HEK293 (cell line): ENCODE measurements around the gene PIK3AP1.

ENCODE experiments used
- CTCF ChIA-PET: fragments of 350-600 bp; formaldehyde crosslinking; extraction: SDS; loops from one replicate; lab custom pipeline; 2021; ENCODE audit warnings: antibody characterized with exemption; lab: Yijun Ruan, JAX
- POLR2A ChIA-PET: fragments of 300-600 bp; formaldehyde crosslinking; extraction: SDS; loops from one replicate; lab custom pipeline; 2020; ENCODE audit warnings: antibody characterized with exemption, inconsistent platforms; lab: Yijun Ruan, JAX
- H3K27ac ChIP-seq: fragments of 200-500 bp; sonication (Bioruptor generic); 2 replicates; pipeline ENCODE4 v1.5.1; 2014; ENCODE audit warnings: low read depth, low read length, control low read depth, inconsistent platforms; ENCODE audit errors: extremely low read depth
- H3K36me3 ChIP-seq, 2 experiments: fragments of 200-500 bp in 1 of 2; sonication (Bioruptor generic) in 1 of 2; 1 replicate in 1 of 2; 2 replicates in 1 of 2; pipeline ENCODE4 v1.5.1; 2014 to 2017; ENCODE audit warnings: inconsistent platforms in 2 of 2, low read length in 2 of 2; ENCODE audit not compliant: control insufficient read depth in 2 of 2, insufficient read depth in 1 of 2
- H3K4me1 ChIP-seq: fragments of 200-500 bp; sonication (Bioruptor generic); 2 replicates; pipeline ENCODE4 v1.5.1; 2014; ENCODE audit warnings: mild to moderate bottlenecking, low read length, inconsistent platforms; ENCODE audit not compliant: control insufficient read depth, insufficient read depth
- H3K4me3 ChIP-seq: 2 replicates; pipeline ENCODE4 v1.5.1; 2011; ENCODE audit warnings: low read depth, mild to moderate bottlenecking, control low read depth, low read length, moderate library complexity
- H3K9me3 ChIP-seq: fragments of 200-500 bp; sonication (Bioruptor generic); 2 replicates; pipeline ENCODE4 v1.5.1; 2014; ENCODE audit warnings: low read depth, low read length, inconsistent platforms; ENCODE audit not compliant: control insufficient read depth, insufficient read depth
- GLI4 ChIP-seq: fragments of 450-650 bp; formaldehyde crosslinking; IDR thresholded peaks from 2 replicates; pipeline ENCODE4 v1.5.1; 2016; ENCODE audit warnings: missing biosample characterization, missing genetic modification characterization
- HOXD13 ChIP-seq: sonication (generic); formaldehyde crosslinking; IDR thresholded peaks from 2 replicates; pipeline ENCODE4 v1.8.0; 2022; ENCODE audit warnings: missing genetic modification reagents, borderline replicate concordance
- INSM2 ChIP-seq: fragments of 450-650 bp; formaldehyde crosslinking; IDR thresholded peaks from 2 replicates; pipeline ENCODE4 v1.5.1; 2016; ENCODE audit warnings: missing biosample characterization, missing genetic modification characterization
- KLF8 ChIP-seq: fragments of 450-650 bp; formaldehyde crosslinking; IDR thresholded peaks from 2 replicates; pipeline ENCODE4 v1.5.1; 2016; ENCODE audit warnings: missing biosample characterization, missing genetic modification characterization
- KLF9 ChIP-seq: fragments of 450-650 bp; formaldehyde crosslinking; IDR thresholded peaks from 2 replicates; pipeline ENCODE4 v1.5.1; 2016; ENCODE audit warnings: missing biosample characterization, missing genetic modification characterization, low read depth
- REST ChIP-seq: fragments of 450-650 bp; formaldehyde crosslinking; IDR thresholded peaks from 2 replicates; pipeline ENCODE4 v1.5.1; 2016; ENCODE audit warnings: missing biosample characterization, missing genetic modification characterization
- YY2 ChIP-seq: fragments of 450-650 bp; formaldehyde crosslinking; IDR thresholded peaks from 2 replicates; pipeline ENCODE4 v1.5.1; 2016; ENCODE audit warnings: missing biosample characterization, missing genetic modification characterization
- ZBTB1 ChIP-seq: fragments of 450-650 bp; formaldehyde crosslinking; IDR thresholded peaks from 2 replicates; pipeline ENCODE4 v1.5.1; 2016; ENCODE audit warnings: missing biosample characterization, missing genetic modification characterization
- ZBTB17 ChIP-seq: fragments of 450-650 bp; formaldehyde crosslinking; IDR thresholded peaks from 2 replicates; pipeline ENCODE4 v1.5.1; 2016; ENCODE audit warnings: missing biosample characterization, missing genetic modification characterization
- ZBTB21 ChIP-seq: fragments of 450-650 bp; formaldehyde crosslinking; IDR thresholded peaks from 2 replicates; pipeline ENCODE4 v1.5.1; 2017; ENCODE audit warnings: missing biosample characterization, missing genetic modification characterization
- ZBTB26 ChIP-seq: fragments of 450-650 bp; formaldehyde crosslinking; optimal IDR thresholded peaks from 2 replicates; pipeline ENCODE3; 2016; ENCODE audit warnings: missing biosample characterization, mild to moderate bottlenecking, missing genetic modification characterization
- ZBTB7A ChIP-seq: fragments of 450-650 bp; formaldehyde crosslinking; IDR thresholded peaks from 2 replicates; pipeline ENCODE4 v1.5.1; 2016; ENCODE audit warnings: low read depth, missing biosample characterization, missing genetic modification characterization
- ZFP3 ChIP-seq: fragments of 450-650 bp; formaldehyde crosslinking; IDR thresholded peaks from 2 replicates; pipeline ENCODE4 v1.5.1; 2016; ENCODE audit warnings: low read depth, missing biosample characterization, missing genetic modification characterization
- ZNF140 ChIP-seq: fragments of 450-650 bp; formaldehyde crosslinking; IDR thresholded peaks from 2 replicates; pipeline ENCODE4 v1.5.1; 2016; ENCODE audit warnings: missing biosample characterization, missing genetic modification characterization
- ZNF146 ChIP-seq: fragments of 450-650 bp; formaldehyde crosslinking; IDR thresholded peaks from 2 replicates; pipeline ENCODE4 v1.5.1; 2016; ENCODE audit warnings: missing biosample characterization, missing genetic modification characterization
- ZNF184 ChIP-seq: fragments of 450-650 bp; IDR thresholded peaks from 2 replicates; pipeline ENCODE4 v1.5.1; 2018; ENCODE audit warnings: missing biosample characterization, mild to moderate bottlenecking, missing genetic modification characterization
- ZNF214 ChIP-seq: fragments of 450-650 bp; formaldehyde crosslinking; IDR thresholded peaks from 2 replicates; pipeline ENCODE4 v1.5.1; 2017; ENCODE audit warnings: missing biosample characterization, mild to moderate bottlenecking, missing genetic modification characterization, borderline replicate concordance
- ZNF221 ChIP-seq: fragments of 450-650 bp; formaldehyde crosslinking; IDR thresholded peaks from 2 replicates; pipeline ENCODE4 v1.5.1; 2017; ENCODE audit warnings: missing biosample characterization, missing genetic modification characterization, borderline replicate concordance
- ZNF280D ChIP-seq: fragments of 450-650 bp; formaldehyde crosslinking; IDR thresholded peaks from 2 replicates; pipeline ENCODE4 v1.5.1; 2016; ENCODE audit warnings: missing biosample characterization, missing genetic modification characterization
- ZNF302 ChIP-seq: fragments of 450-650 bp; formaldehyde crosslinking; IDR thresholded peaks from 2 replicates; pipeline ENCODE4 v1.5.1; 2016; ENCODE audit warnings: missing biosample characterization, missing genetic modification characterization, low read depth
- ZNF311 ChIP-seq: fragments of 450-650 bp; formaldehyde crosslinking; IDR thresholded peaks from 2 replicates; pipeline ENCODE4 v1.5.1; 2017; ENCODE audit warnings: missing biosample characterization, missing genetic modification characterization, borderline replicate concordance
- ZNF366 ChIP-seq: fragments of 450-650 bp; formaldehyde crosslinking; conservative IDR thresholded peaks from 2 replicates; pipeline ENCODE4 v1.5.1; 2016; ENCODE audit warnings: missing biosample characterization, missing genetic modification characterization
- ZNF404 ChIP-seq: fragments of 450-650 bp; formaldehyde crosslinking; IDR thresholded peaks from 2 replicates; pipeline ENCODE4 v1.5.1; 2017; ENCODE audit warnings: missing biosample characterization, missing genetic modification characterization
- ZNF571 ChIP-seq: fragments of 450-650 bp; formaldehyde crosslinking; IDR thresholded peaks from 2 replicates; pipeline ENCODE4 v1.5.0; 2017; ENCODE audit warnings: missing biosample characterization, missing genetic modification characterization
- ZNF707 ChIP-seq: fragments of 450-650 bp; formaldehyde crosslinking; IDR thresholded peaks from 2 replicates; pipeline ENCODE4 v1.5.1; 2016; ENCODE audit warnings: missing biosample characterization, missing genetic modification characterization

The PIK3AP1 gene

GRCh38 chr10:96709525-96709924 lies 10.8 kb downstream of the PIK3AP1 start:
- H3K36me3 ChIP-seq = no peaks in the 10 kb centered on the region
- ChIA-PET CTCF (no interaction called here), POLR2A (no interaction called here)
- no peaks in the 10 kb centered on the region for H3K9me3 ChIP-seq
- H3K27ac ChIP-seq = no peak overlapping the region
- H3K4me1 ChIP-seq = no peaks in the 10 kb centered on the region
- no peak for TF ChIP-seq ZNF140 (tag by site-specific recombination)
- TF ChIP-seq ZBTB1 (tag by site-specific recombination) = no peak
- TF ChIP-seq ZNF280D = no peak
- TF ChIP-seq ZNF311 = no peak
- no peak for TF ChIP-seq ZBTB17
- TF ChIP-seq ZBTB21 (tag by site-specific recombination) = no peak
- no peak for TF ChIP-seq ZBTB7A (tag by site-specific recombination)
- no peak overlapping the region for H3K4me3 ChIP-seq

- H3K9me3 ChIP-seq = no peaks in the 10 kb centered on the region
- no peak overlapping the region for H3K27ac ChIP-seq
- CTCF ChIA-PET = no interaction called here
- no peaks in the 10 kb centered on the region for H3K36me3 ChIP-seq
- POLR2A ChIA-PET = no interaction called here
- no peak overlapping the region for H3K4me3 ChIP-seq
- no peaks in the 10 kb centered on the region for H3K4me1 ChIP-seq
- TF ChIP-seq GLI4 (tag by site-specific recombination) (no peak), ZNF146 (tag by site-specific recombination) (no peak), ZNF571 (tag by site-specific recombination) (no peak)
Observed at GRCh38 chr10:96708996-96709395, 11.3 kb downstream of the PIK3AP1 start.

GRCh38 chr10:96708456-96708855 lies 11.9 kb downstream of the PIK3AP1 start:
- no peaks in the 10 kb centered on the region for H3K9me3 ChIP-seq
- H3K4me3 ChIP-seq = no peak overlapping the region
- H3K4me1 ChIP-seq = no peaks in the 10 kb centered on the region
- ChIA-PET CTCF (no interaction called here), POLR2A (no interaction called here)
- no peaks in the 10 kb centered on the region for H3K36me3 ChIP-seq
- TF ChIP-seq ZNF184 (tag by site-specific recombination) (no peak), KLF8 (tag by site-specific recombination) (no peak), ZNF707 (no peak), HOXD13 (CRISPR knock-in tag) (no peak), ZNF302 (tag by site-specific recombination) (no peak), REST (tag by site-specific recombination) (no peak), INSM2 (tag by site-specific recombination) (no peak), ZFP3 (no peak), YY2 (tag by site-specific recombination) (no peak), ZNF214 (tag by site-specific recombination) (no peak), ZBTB26 (tag by site-specific recombination) (no peak), ZNF366 (no peak), ZNF404 (tag by site-specific recombination) (no peak), ZBTB17 (no peak), KLF9 (no peak), ZNF221 (tag by site-specific recombination) (no peak)
- H3K27ac ChIP-seq = no peak overlapping the region
